Activated CD4-positive, alpha-beta T cell treated with anti-CD3 and anti-CD28 coated beads for 36 hours (primary cell): Measurements from ENCODE around the gene ANK2. TPM values are rescaled to one million over a fixed set of nuclear protein-coding genes. Genes with fewer than 3 reads are reported as not detected.

ENCODE experiments used
- ATAC-seq: fragments of 200-7000 bp; cut with Tn5 transposase; one replicate; pipeline ENCODE4 v1.10.0; 2021; ENCODE audit warnings: mild to moderate bottlenecking, moderate library complexity
- CTCF ChIA-PET: fragments of 350-600 bp; sonication (Branson Sonifier 250); formaldehyde crosslinking; loops from one replicate; lab custom pipeline; 2021; ENCODE audit warnings: antibody characterized with exemption; lab: Charles Lee
- POLR2A ChIA-PET: fragments of 350-600 bp; sonication (Branson Sonifier 250); formaldehyde crosslinking; loops from one replicate; lab custom pipeline; 2021; ENCODE audit warnings: antibody characterized with exemption, inconsistent platforms; lab: Charles Lee
- DNase-seq: peaks from one replicate; pipeline ENCODE4 v3.0.0-alpha.2; 2020
- H3K27ac Mint-ChIP-seq: one replicate; pipeline ENCODE4 v1.8.0; 2021; ENCODE audit warnings: mixed read lengths
- H3K27me3 Mint-ChIP-seq: one replicate; pipeline ENCODE4 v1.8.0; 2021; ENCODE audit warnings: mixed read lengths
- H3K36me3 Mint-ChIP-seq: one replicate; pipeline ENCODE4 v1.8.0; 2021; ENCODE audit warnings: low read depth, mixed read lengths
- H3K4me1 Mint-ChIP-seq: one replicate; pipeline ENCODE4 v1.8.0; 2021; ENCODE audit warnings: mixed read lengths
- H3K4me3 Mint-ChIP-seq: one replicate; pipeline ENCODE4 v1.8.0; 2021; ENCODE audit warnings: mild to moderate bottlenecking, moderate library complexity, mixed read lengths
- H3K9me3 Mint-ChIP-seq: one replicate; pipeline ENCODE4 v1.8.0; 2021; ENCODE audit warnings: low read depth, mixed read lengths
- intact Hi-C, 2 experiments: fragments of 100-400 bp; cut with DNase I in 1 of 2; cut with micrococcal nuclease in 1 of 2; formaldehyde crosslinking; loops; one replicate each; pipeline versions ENCODE4 v1.14.2 to v1.15.1; 2022 to 2024; cut with DNase I, micrococcal nuclease
- total RNA-seq, 2 experiments: library from RNA; stranded (reverse); gene quantifications; one replicate each; pipeline ENCODE4 v1.2.3, GENCODE V29; 2021

The ANK2 gene
- total RNA-seq, 2 experiments from 2014 or later: 2.1 to 3.3 TPM

DNA sequence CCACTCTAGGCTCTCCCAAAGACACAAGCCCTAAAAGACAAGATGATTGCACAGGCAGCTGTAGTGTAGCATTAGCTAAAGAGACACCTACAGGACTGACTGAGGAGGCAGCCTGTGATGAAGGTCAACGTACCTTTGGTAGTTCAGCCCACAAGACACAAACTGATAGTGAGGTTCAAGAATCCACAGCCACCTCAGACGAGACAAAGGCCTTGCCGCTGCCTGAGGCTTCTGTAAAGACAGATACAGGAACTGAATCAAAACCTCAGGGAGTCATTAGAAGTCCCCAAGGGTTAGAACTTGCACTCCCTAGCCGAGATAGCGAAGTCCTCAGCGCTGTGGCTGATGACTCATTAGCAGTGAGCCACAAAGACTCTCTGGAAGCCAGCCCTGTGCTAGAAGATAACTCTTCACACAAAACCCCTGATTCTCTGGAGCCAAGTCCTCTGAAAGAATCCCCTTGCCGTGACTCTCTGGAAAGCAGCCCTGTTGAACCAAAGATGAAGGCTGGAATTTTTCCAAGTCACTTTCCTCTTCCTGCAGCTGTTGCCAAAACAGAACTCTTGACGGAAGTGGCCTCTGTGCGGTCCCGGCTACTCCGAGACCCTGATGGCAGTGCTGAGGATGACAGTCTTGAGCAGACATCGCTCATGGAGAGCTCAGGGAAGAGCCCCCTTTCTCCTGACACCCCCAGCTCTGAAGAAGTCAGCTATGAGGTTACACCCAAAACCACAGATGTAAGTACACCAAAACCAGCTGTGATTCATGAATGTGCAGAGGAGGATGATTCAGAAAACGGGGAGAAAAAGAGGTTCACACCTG, 306.3 kb downstream of the ANK2 start:
- DNase-seq (peak; percentile 88), ATAC-seq (peak; percentile 95)
- Mint-ChIP-seq H3K27me3 (peaks cover 42% of the 10 kb centered on the region), H3K4me1 (peaks cover 43% of the 10 kb centered on the region), H3K27ac (peak overlapping the region; percentile 94), H3K4me3 (peak overlapping the region; percentile 47), H3K36me3 (peaks cover 20% of the 10 kb centered on the region), H3K9me3 (peaks cover 19% of the 10 kb centered on the region)
- ChIA-PET CTCF (interaction anchor here (0.7 to 1.7 kb wide), 7 partner anchors 19 to 412 kb away, joined by 3 to 6 read pairs (median 4); no protein-coding TSS in a partner anchor), POLR2A (interaction anchor here (0.7 to 1.1 kb wide), 3 partner anchors 40 to 412 kb away, joined by 3 read pairs; no protein-coding TSS in a partner anchor)
- intact Hi-C loops: loop anchor here (1.0 to 10.0 kb wide), 13 partner anchors 29 to 512 kb away; no protein-coding TSS in a partner anchor

DNA sequence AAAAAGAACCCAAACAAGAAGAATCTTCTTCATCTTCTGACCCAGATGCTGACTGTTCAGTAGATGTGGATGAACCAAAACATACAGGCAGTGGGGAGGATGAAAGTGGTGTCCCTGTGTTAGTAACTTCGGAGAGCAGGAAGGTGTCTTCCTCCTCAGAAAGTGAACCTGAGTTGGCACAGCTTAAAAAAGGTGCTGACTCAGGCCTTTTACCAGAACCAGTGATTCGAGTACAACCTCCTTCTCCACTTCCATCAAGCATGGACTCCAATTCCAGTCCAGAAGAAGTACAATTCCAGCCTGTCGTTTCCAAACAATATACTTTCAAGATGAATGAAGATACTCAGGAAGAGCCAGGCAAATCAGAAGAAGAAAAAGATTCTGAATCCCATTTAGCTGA, 307.0 kb downstream of the ANK2 start:
- ATAC-seq (no peak), DNase-seq (no peak)
- peaks cover 43% of the 10 kb centered on the region for H3K4me1 Mint-ChIP-seq
- peaks cover 20% of the 10 kb centered on the region for H3K36me3 Mint-ChIP-seq
- POLR2A ChIA-PET: interaction anchor here (0.9 kb wide), 1 partner anchor 208 kb away, joined by 3 read pairs; no protein-coding TSS in a partner anchor
- CTCF ChIA-PET: interaction anchor here (0.7 to 1.7 kb wide), 5 partner anchors 20 to 91 kb away, joined by 3 to 6 read pairs (median 3); no protein-coding TSS in a partner anchor
- peaks cover 42% of the 10 kb centered on the region for H3K27me3 Mint-ChIP-seq
- H3K9me3 Mint-ChIP-seq: peaks cover 19% of the 10 kb centered on the region
- H3K4me3 Mint-ChIP-seq: peak overlapping the region; percentile 47
- peak overlapping the region; percentile 94 for H3K27ac Mint-ChIP-seq
- intact Hi-C loops: loop anchor here (1.0 to 10.0 kb wide), 8 partner anchors 28 to 511 kb away; no protein-coding TSS in a partner anchor

DNA sequence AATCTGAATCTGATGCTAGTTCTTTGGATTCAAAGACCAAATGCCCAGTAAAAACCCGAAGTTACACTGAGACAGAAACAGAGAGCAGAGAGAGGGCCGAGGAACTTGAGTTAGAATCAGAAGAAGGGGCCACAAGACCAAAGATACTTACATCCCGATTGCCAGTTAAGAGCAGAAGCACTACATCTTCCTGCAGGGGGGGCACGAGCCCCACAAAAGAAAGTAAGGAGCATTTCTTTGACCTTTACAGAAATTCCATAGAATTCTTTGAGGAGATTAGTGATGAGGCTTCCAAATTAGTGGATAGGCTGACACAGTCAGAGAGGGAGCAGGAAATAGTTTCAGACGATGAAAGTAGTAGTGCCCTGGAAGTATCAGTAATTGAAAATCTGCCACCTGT, 309.3 kb downstream of the ANK2 start:
- peaks cover 32% of the 10 kb centered on the region for H3K27me3 Mint-ChIP-seq
- no peak overlapping the region for H3K27ac Mint-ChIP-seq
- ATAC-seq (no peak), DNase-seq (no peak)
- no peak overlapping the region for H3K4me3 Mint-ChIP-seq
- peaks cover 19% of the 10 kb centered on the region for H3K9me3 Mint-ChIP-seq
- peaks cover 34% of the 10 kb centered on the region for H3K4me1 Mint-ChIP-seq
- intact Hi-C loops: loop anchor here (5.0 to 10.0 kb wide), 5 partner anchors 81 to 509 kb away; no protein-coding TSS in a partner anchor
- POLR2A ChIA-PET: no interaction called here
- peaks cover 20% of the 10 kb centered on the region for H3K36me3 Mint-ChIP-seq
- CTCF ChIA-PET: no interaction called here

DNA sequence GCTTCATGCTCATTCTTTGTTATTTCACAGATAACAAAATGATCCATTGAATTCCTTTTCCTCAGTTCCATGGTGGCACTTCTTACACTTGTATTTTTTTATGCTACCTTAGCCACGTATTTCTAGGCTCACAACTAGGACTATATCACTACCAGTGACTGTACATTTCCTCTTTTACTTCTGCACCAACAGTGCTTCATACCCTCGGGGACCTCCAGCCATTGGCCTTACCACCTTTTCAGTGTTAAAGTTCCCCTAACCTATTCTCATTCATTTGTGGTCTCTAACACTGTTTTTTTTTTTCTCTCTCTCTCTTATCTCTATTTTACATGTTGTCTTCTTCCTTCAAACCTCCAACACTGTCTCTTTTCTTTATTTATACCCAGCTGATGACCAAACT, 315.9 kb downstream of the ANK2 start:
- ChIA-PET CTCF (no interaction called here), POLR2A (no interaction called here)
- DNase-seq (no peak), ATAC-seq (no peak)
- no peak overlapping the region for H3K4me3 Mint-ChIP-seq
- H3K9me3 Mint-ChIP-seq: no peaks in the 10 kb centered on the region
- intact Hi-C loops: no loop called here
- peaks cover 9% of the 10 kb centered on the region for H3K27me3 Mint-ChIP-seq
- H3K4me1 Mint-ChIP-seq: no peaks in the 10 kb centered on the region
- no peak overlapping the region for H3K27ac Mint-ChIP-seq
- no peaks in the 10 kb centered on the region for H3K36me3 Mint-ChIP-seq

DNA sequence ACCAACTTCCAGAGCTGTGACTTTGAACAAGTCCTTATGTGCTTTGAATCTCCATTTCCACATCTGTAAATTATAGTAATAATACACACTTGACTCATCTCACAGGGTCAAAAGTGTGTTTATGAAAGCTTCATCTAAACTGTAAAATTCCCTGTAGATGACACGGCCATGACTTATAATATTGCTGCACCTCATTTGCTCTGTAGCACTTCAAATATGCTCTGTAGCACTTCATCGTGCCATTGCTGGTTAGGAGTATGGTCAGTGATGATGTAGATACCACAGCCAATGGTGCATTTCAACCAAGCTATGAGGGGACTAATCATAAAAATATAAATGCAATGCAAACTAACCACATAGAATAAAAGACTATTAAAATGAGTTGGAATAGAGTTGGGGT, 318.6 kb downstream of the ANK2 start:
- Mint-ChIP-seq H3K9me3 (no peaks in the 10 kb centered on the region), H3K4me3 (no peak overlapping the region), H3K4me1 (no peaks in the 10 kb centered on the region), H3K27me3 (peaks cover 4% of the 10 kb centered on the region), H3K27ac (no peak overlapping the region), H3K36me3 (no peaks in the 10 kb centered on the region)
- ChIA-PET CTCF (no interaction called here), POLR2A (no interaction called here)
- DNase-seq (no peak), ATAC-seq (no peak)
- intact Hi-C loops: no loop called here

DNA sequence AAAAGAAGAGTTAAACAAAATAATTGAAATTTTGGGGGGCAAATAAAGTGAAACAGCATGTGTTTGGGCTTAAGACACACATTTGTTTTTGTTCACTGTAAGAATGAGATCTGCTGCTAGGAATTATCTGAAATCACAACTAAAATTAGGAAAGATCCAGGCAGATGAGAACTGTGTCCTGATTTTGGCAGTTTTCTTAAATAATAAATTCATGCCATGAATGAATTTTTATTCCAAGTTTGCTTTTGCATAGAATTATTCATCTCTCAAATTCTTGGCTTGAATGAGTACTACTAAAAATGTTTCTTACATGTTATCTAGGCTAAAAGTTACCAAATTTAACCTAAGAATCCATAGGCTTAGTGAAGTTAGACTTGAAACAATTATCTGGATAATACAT, 321.7 kb downstream of the ANK2 start:
- DNase-seq (no peak), ATAC-seq (no peak)
- Mint-ChIP-seq H3K27me3 (peaks cover 3% of the 10 kb centered on the region), H3K4me3 (no peak overlapping the region), H3K27ac (no peak overlapping the region), H3K36me3 (no peaks in the 10 kb centered on the region), H3K9me3 (no peaks in the 10 kb centered on the region), H3K4me1 (no peaks in the 10 kb centered on the region)
- ChIA-PET CTCF (no interaction called here), POLR2A (no interaction called here)
- intact Hi-C loops: no loop called here

DNA sequence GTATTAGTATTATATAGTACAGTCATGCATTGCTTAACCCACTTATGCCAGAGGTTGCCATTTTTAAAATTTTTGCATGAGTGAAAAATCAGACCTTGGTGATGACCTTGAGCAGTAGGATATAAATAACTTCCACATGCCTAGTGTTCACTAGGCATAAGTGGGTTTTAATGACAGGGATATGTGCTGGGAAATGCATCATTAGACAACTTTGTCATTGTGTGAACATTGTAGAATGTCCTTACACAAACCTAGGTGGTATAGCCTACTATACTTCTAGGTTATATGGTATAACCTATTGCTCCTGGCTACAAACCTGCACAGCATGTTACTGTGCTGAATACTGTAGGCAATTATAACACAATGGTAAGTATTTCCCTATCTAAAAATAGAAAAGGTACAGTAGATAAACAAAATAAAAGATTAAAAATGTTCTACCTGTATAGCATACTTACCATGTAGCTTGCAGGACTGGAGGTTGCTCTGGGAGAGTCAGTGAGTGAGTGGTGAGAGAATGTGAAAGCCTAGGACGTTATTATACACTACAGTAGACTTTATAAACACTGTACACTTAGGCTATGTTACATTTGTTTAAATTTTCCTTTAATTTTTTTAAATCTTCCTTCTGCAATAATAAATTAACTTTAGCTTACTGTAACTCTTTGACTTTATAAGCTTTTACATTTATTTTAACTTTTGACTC, 326.7 kb downstream of the ANK2 start:
- POLR2A ChIA-PET: no interaction called here
- CTCF ChIA-PET: interaction anchor here (0.9 kb wide), 1 partner anchor 8 kb away, joined by 3 read pairs; no protein-coding TSS in a partner anchor
- DNase-seq (no peak), ATAC-seq (no peak)
- Mint-ChIP-seq H3K4me1 (no peaks in the 10 kb centered on the region), H3K9me3 (no peaks in the 10 kb centered on the region), H3K36me3 (no peaks in the 10 kb centered on the region), H3K27me3 (peaks cover 3% of the 10 kb centered on the region), H3K4me3 (no peak overlapping the region), H3K27ac (no peak overlapping the region)
- intact Hi-C loops: no loop called here

DNA sequence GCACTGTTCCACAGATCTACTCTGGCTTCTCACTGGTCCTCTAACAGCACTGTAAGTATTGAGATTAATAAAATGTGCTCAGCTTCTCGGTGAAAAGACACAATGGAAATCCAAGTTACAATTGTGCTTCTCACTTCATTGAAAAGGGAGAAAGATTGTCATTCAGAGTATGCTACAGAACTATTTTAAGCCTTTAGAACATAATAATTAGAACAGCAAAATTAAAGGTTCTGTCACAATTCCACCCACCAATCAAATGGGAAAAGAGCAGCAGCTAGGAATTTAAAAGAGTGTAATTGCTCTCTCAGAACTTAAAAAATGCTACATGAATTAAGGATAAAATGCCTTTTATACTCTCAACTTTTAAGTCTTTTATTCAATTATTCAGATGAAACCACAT, 329.4 kb downstream of the ANK2 start:
- Mint-ChIP-seq H3K27ac (no peak overlapping the region), H3K4me3 (no peak overlapping the region), H3K27me3 (no peaks in the 10 kb centered on the region), H3K9me3 (no peaks in the 10 kb centered on the region), H3K4me1 (peaks cover 3% of the 10 kb centered on the region), H3K36me3 (no peaks in the 10 kb centered on the region)
- ChIA-PET CTCF (interaction anchor here (3.0 kb wide), 1 partner anchor 16 kb away, joined by 10 read pairs; no protein-coding TSS in a partner anchor), POLR2A (no interaction called here)
- ATAC-seq (no peak), DNase-seq (no peak)
- intact Hi-C loops: no loop called here

DNA sequence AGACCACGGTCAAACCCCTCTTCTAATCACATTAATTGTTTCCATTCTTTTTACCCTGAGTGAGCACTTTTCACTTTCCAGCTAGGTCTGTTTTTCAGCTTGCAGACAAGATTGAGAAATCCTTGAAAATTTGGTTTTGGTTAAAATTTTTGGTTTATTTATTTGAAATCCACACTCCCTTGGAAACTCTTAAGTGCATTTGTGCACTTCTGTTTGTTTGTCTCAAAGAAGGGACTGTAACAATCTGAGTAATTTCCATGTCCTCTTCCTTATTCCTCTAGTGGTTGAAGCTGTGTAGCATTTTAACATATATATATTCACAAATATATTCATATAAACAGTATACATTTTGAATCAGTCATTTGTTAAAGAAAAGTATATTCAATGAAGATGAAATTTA, 333.3 kb downstream of the ANK2 start:
- H3K27ac Mint-ChIP-seq: no peak overlapping the region
- H3K9me3 Mint-ChIP-seq: no peaks in the 10 kb centered on the region
- no peak overlapping the region for H3K4me3 Mint-ChIP-seq
- H3K4me1 Mint-ChIP-seq: peaks cover 22% of the 10 kb centered on the region
- no peak for DNase-seq
- no peak for ATAC-seq
- H3K36me3 Mint-ChIP-seq: no peaks in the 10 kb centered on the region
- ChIA-PET CTCF (interaction anchor here (0.6 to 1.7 kb wide), 3 partner anchors 13 to 546 kb away, joined by 3 to 6 read pairs (median 3); no protein-coding TSS in a partner anchor), POLR2A (no interaction called here)
- no peaks in the 10 kb centered on the region for H3K27me3 Mint-ChIP-seq
- intact Hi-C loops: no loop called here

DNA sequence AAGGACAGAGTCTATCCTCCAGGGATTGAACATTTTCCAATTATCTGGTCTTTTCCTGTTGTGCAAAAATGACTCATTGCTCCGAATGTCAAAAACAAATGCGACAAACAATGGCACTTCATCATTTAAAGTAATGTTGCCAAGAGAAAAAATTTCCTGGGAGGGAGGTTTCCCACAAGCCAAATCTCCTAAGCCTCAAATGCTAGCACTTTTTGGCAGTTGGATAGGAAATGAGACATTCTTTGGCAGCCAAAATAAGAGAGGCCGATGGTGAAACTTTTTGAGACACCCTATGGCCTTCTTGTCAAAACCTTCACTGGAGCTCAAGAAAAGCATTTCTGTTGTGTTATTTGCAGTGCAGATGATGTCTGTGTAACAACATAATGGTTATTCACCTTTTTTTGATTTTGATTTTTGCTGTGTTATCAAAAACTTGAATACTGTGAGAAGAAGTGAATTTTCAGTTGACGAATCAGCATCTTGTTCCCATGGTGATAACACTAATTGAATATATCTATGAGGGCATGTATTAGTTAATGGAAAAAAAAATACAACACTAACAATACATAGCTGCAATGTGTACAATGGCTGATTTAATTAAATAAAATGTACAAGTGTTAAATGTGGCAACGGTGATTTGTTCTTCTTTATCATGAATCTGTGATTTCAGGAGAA, 333.8 kb downstream of the ANK2 start:
- Mint-ChIP-seq H3K4me3 (no peak overlapping the region), H3K9me3 (no peaks in the 10 kb centered on the region), H3K36me3 (no peaks in the 10 kb centered on the region), H3K27me3 (peaks cover under 1% of the 10 kb centered on the region), H3K27ac (no peak overlapping the region), H3K4me1 (peaks cover 22% of the 10 kb centered on the region)
- DNase-seq: no peak
- ATAC-seq: no peak
- intact Hi-C loops: no loop called here
- ChIA-PET CTCF (interaction anchor here (0.6 to 1.7 kb wide), 5 partner anchors 8 to 165 kb away, joined by 3 to 6 read pairs (median 3); no protein-coding TSS in a partner anchor), POLR2A (no interaction called here)

DNA sequence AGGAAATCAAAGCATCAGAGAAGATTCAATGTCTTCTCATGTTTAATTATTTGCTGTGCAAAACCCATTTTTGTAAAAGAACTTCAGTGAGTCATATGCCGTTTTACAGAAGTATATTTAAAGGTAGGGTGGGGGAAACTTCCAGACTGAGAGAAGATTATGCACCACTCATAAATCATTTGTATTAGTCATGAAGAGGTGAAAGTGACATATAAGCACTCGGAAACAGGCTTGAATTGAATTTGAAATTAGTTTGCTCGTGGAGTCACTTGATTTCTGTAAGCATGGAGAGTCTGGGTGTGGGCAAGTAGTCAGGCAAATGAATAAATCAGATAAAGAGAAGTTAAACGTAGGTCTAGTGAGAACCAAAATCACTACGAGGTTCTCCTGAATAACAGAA, 335.1 kb downstream of the ANK2 start:
- ATAC-seq (peak; percentile 98), DNase-seq (peak; percentile 16)
- Mint-ChIP-seq H3K36me3 (no peaks in the 10 kb centered on the region), H3K27me3 (peaks cover 2% of the 10 kb centered on the region), H3K9me3 (no peaks in the 10 kb centered on the region), H3K27ac (peak overlapping the region; percentile 47), H3K4me3 (no peak overlapping the region), H3K4me1 (peaks cover 22% of the 10 kb centered on the region)
- POLR2A ChIA-PET: no interaction called here
- CTCF ChIA-PET: interaction anchor here (0.8 to 1.6 kb wide), 2 partner anchors 11 to 29 kb away, joined by 3 to 4 read pairs; no protein-coding TSS in a partner anchor
- intact Hi-C loops: loop anchor here in 1 of 2 experiments (1.0 to 2.0 kb wide), 2 partner anchors 28 to 378 kb away; no protein-coding TSS in a partner anchor
